H1 (cell line): ENCODE measurements around the gene CDADC1. TPM values are rescaled to one million over a fixed set of nuclear protein-coding genes. Genes with fewer than 3 reads are reported as not detected.

Experiments used
- EGR1 ChIP-seq: IDR thresholded peaks from 2 replicates; pipeline ENCODE4 v1.6.1; 2011; ENCODE audit warnings: low read depth, low read length, borderline replicate concordance
- JUN ChIP-seq: IDR thresholded peaks from 2 replicates; pipeline ENCODE4 v1.6.1; 2011; ENCODE audit warnings: low read depth, mild to moderate bottlenecking, improper control_type of control experiment, low read length
- KDM1A ChIP-seq: fragments of 200-600, 300-600 bp; sonication (generic); IDR thresholded peaks from 2 replicates; pipeline ENCODE4 v1.7.1; 2016; ENCODE audit warnings: mild to moderate bottlenecking, low read length, borderline replicate concordance
- NANOG ChIP-seq: IDR thresholded peaks from 2 replicates; pipeline ENCODE4 v1.6.1; 2011; ENCODE audit warnings: low read length, low read depth, mild to moderate bottlenecking, inconsistent platforms; ENCODE audit not compliant: insufficient read depth, poor library complexity, severe bottlenecking
- RXRA ChIP-seq: IDR thresholded peaks from 2 replicates; pipeline ENCODE4 v1.6.1; 2011; ENCODE audit warnings: low read depth, mild to moderate bottlenecking, low read length, moderate library complexity; ENCODE audit not compliant: insufficient read depth
- SIN3A ChIP-seq, 2 experiments: IDR thresholded peaks in 1 of 2; conservative IDR thresholded peaks in 1 of 2; 2 replicates each; pipeline ENCODE4 v1.6.1; 2011 to 2012; ENCODE audit warnings: low read length in 2 of 2, improper control_type of control experiment in 1 of 2, low read depth in 1 of 2, mild to moderate bottlenecking in 1 of 2
- polyA plus RNA-seq, 7 experiments: library from polyadenylated mRNA; depleted of rRNA in 3 of 7; stranded (reverse) in 5 of 7; unstranded in 2 of 7; fragments of >200 nt in 5 of 7; fragments of 200-250 nt in 2 of 7; gene quantifications; 1 replicate in 5 of 7; 2 replicates in 1 of 7; 4 replicates in 1 of 7; pipeline versions ENCODE4 v1.2.1 to v1.2.3, GENCODE V29; 2011 to 2013; ENCODE audit warnings: missing spikeins in 2 of 7, mixed read lengths in 2 of 7
- total RNA-seq: library from RNA; stranded (reverse); fragmentation: NEBNext Ultra II Directional; extraction: Animal tissue kit (Norgen Biotek cat#: 25700); gene quantifications from 2 replicates; pipeline ENCODE4 v1.2.1, GENCODE V29; 2021

CDADC1 gene
- total and polyA plus RNA-seq, 2 of the 8 experiments (the other 6 are each of a cell fraction or from before 2014, with no cell fraction given): 0.98 to 2.7 TPM

DNA sequence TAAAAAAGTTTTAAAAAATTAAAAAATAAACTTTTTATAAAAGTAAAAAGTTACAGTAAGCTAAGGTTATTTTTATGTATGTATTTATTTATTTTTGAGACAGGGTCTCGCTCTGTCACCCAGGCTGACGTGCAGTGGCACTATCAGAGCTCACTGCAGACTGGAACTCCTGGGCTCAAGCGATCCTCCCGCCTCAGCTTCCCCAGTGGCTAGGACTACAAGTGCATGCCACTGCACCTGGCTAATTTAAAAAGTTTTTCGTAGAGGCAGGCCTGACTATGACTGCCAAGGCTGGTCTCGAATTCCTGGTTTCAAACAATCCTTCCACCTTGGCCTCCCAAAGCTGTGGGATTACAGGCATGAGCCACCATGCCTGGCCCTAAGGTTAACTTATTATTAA is 64.1 kb downstream of the CDADC1 start (continued):
- TF ChIP-seq SIN3A (conservative IDR thresholded peaks at IDR 0.05 in 1 of 2, IDR thresholded peaks at IDR 0.05 in 1 of 2; ENCODE audit: low read depth in 1 of 2, low read length in 2 of 2) (no peak), NANOG (no peak), EGR1 (no peak), JUN (no peak), RXRA (no peak), KDM1A (no peak)
